H9 (cell line): ENCODE results near the gene DDX28. TPM values are rescaled to one million over a fixed set of nuclear protein-coding genes. Genes with fewer than 3 reads are reported as not detected.

Experiments
- DNase-seq: peaks from one replicate; pipeline ENCODE4 v3.0.0-alpha.2; 2017
- H2AFZ ChIP-seq: one replicate; pipeline ENCODE4 v1.6.1; 2013; ENCODE audit warnings: mild to moderate bottlenecking, low read length, control low read depth, moderate library complexity
- H2AK5ac ChIP-seq: 2 replicates; pipeline ENCODE4 v1.6.1; 2013; ENCODE audit warnings: low read length, control low read depth, mixed read lengths; ENCODE audit not compliant: insufficient read length
- H2BK120ac ChIP-seq: one replicate; pipeline ENCODE4 v1.6.1; 2013; ENCODE audit warnings: low read depth, mild to moderate bottlenecking, low read length, control low read depth, inconsistent platforms; ENCODE audit not compliant: poor library complexity, severe bottlenecking
- H2BK12ac ChIP-seq: 2 replicates; pipeline ENCODE4 v1.6.1; 2013; ENCODE audit warnings: low read length, control low read depth, mixed read lengths, low read depth; ENCODE audit not compliant: insufficient read length
- H2BK15ac ChIP-seq: 2 replicates; pipeline ENCODE4 v1.6.1; 2013; ENCODE audit warnings: low read depth, low read length, control low read depth
- H2BK20ac ChIP-seq: one replicate; pipeline ENCODE4 v1.6.1; 2013; ENCODE audit warnings: low read depth, mild to moderate bottlenecking, low read length, control low read depth, inconsistent platforms; ENCODE audit not compliant: poor library complexity, severe bottlenecking
- H2BK5ac ChIP-seq: 2 replicates; pipeline ENCODE4 v1.6.1; 2013; ENCODE audit warnings: low read length, control low read depth, mixed read lengths; ENCODE audit not compliant: insufficient read length
- H3K14ac ChIP-seq: 2 replicates; pipeline ENCODE4 v1.6.1; 2013; ENCODE audit warnings: low read length, control low read depth; ENCODE audit not compliant: insufficient read depth
- H3K18ac ChIP-seq: 2 replicates; pipeline ENCODE4 v1.6.1; 2013; ENCODE audit warnings: low read depth, mild to moderate bottlenecking, mixed read lengths, low read length, control low read depth; ENCODE audit not compliant: insufficient read length
- H3K23ac ChIP-seq: 2 replicates; pipeline ENCODE4 v1.6.1; 2013; ENCODE audit warnings: low read length, control low read depth, mixed read lengths, low read depth; ENCODE audit not compliant: insufficient read length
- H3K23me2 ChIP-seq: 2 replicates; pipeline ENCODE4 v1.6.1; 2013; ENCODE audit warnings: low read depth, mild to moderate bottlenecking, mixed read lengths, low read length, control low read depth; ENCODE audit not compliant: insufficient read length, poor library complexity, severe bottlenecking
- H3K27ac ChIP-seq: 2 replicates; pipeline ENCODE4 v1.5.1; 2013; ENCODE audit warnings: low read length, control low read depth, mixed read lengths, low read depth; ENCODE audit not compliant: insufficient read length
- H3K27me3 ChIP-seq: 2 replicates; pipeline ENCODE4 v1.6.1; 2013; ENCODE audit warnings: low read length, control low read depth, inconsistent platforms; ENCODE audit not compliant: insufficient read depth
- H3K4ac ChIP-seq: 2 replicates; pipeline ENCODE4 v1.6.1; 2013; ENCODE audit warnings: low read depth, mild to moderate bottlenecking, control low read depth, inconsistent platforms, low read length, moderate library complexity
- H3K4me1 ChIP-seq: 2 replicates; pipeline ENCODE4 v1.6.1; 2013; ENCODE audit warnings: low read length, control low read depth, inconsistent platforms; ENCODE audit not compliant: insufficient read depth
- H3K4me2 ChIP-seq: 2 replicates; pipeline ENCODE4 v1.6.1; 2013; ENCODE audit warnings: low read length, control low read depth, mixed read lengths; ENCODE audit not compliant: insufficient read length, insufficient read depth
- H3K56ac ChIP-seq: 2 replicates; pipeline ENCODE4 v1.6.1; 2013; ENCODE audit warnings: low read depth, mild to moderate bottlenecking, mixed read lengths, low read length, control low read depth; ENCODE audit not compliant: insufficient read length
- H3K79me1 ChIP-seq: 2 replicates; pipeline ENCODE4 v1.6.1; 2013; ENCODE audit warnings: low read depth, mild to moderate bottlenecking, moderate library complexity, low read length, control low read depth, inconsistent platforms; ENCODE audit not compliant: insufficient read depth, poor library complexity, severe bottlenecking
- H3K79me2 ChIP-seq: 2 replicates; pipeline ENCODE4 v1.6.1; 2013; ENCODE audit warnings: low read length, control low read depth, inconsistent platforms; ENCODE audit not compliant: insufficient read depth
- H3K9ac ChIP-seq: 2 replicates; pipeline ENCODE4 v1.6.1; 2013; ENCODE audit warnings: low read length, control low read depth, mixed read lengths; ENCODE audit not compliant: insufficient read length; ENCODE audit errors: extremely low read depth
- H3K9me3 ChIP-seq: one replicate; pipeline ENCODE4 v1.6.1; 2013; ENCODE audit warnings: low read depth, low read length, inconsistent platforms; ENCODE audit not compliant: control insufficient read depth
- H3T11ph ChIP-seq: one replicate; pipeline ENCODE4 v1.6.1; 2013; ENCODE audit warnings: mild to moderate bottlenecking, low read length, control low read depth, inconsistent platforms
- H4K20me1 ChIP-seq: one replicate; pipeline ENCODE4 v1.6.1; 2013; ENCODE audit not compliant: control insufficient read depth, insufficient read length, insufficient read depth
- H4K5ac ChIP-seq: 2 replicates; pipeline ENCODE4 v1.6.1; 2013; ENCODE audit warnings: low read depth, mild to moderate bottlenecking, mixed read lengths, low read length, control low read depth; ENCODE audit not compliant: insufficient read length
- H4K8ac ChIP-seq: replicated peaks from 2 replicates; pipeline ENCODE4 v1.6.1; 2013; ENCODE audit warnings: low read length, control low read depth, mixed read lengths, low read depth; ENCODE audit not compliant: insufficient read length
- H4K91ac ChIP-seq: 2 replicates; pipeline ENCODE4 v1.6.1; 2013; ENCODE audit warnings: low read depth, mild to moderate bottlenecking, moderate library complexity, mixed read lengths, low read length, control low read depth; ENCODE audit not compliant: insufficient read length
- H3K27ac Mint-ChIP-seq, 3 experiments: 2 replicates in 2 of 3; 3 replicates in 1 of 3; pipeline ENCODE4 v1.8.0; 2020 to 2021; ENCODE audit warnings: mixed read lengths in 3 of 3, mild to moderate bottlenecking in 1 of 3, moderate library complexity in 1 of 3
- H3K27me3 Mint-ChIP-seq: 2 replicates; pipeline ENCODE4 v1.8.0; 2021; ENCODE audit warnings: low read depth, mild to moderate bottlenecking, moderate library complexity, mixed read lengths
- H3K36me3 Mint-ChIP-seq, 3 experiments: 2 replicates in 2 of 3; 3 replicates in 1 of 3; pipeline ENCODE4 v1.8.0; 2020 to 2021; ENCODE audit warnings: low read depth in 3 of 3, mixed read lengths in 3 of 3; ENCODE audit not compliant: insufficient read depth in 1 of 3
- H3K4me1 Mint-ChIP-seq, 2 experiments: 2 replicates each; pipeline ENCODE4 v1.8.0; 2020; ENCODE audit warnings: mixed read lengths in 2 of 2
- H3K4me3 Mint-ChIP-seq, 2 experiments: 2 replicates in 1 of 2; 3 replicates in 1 of 2; pipeline ENCODE4 v1.8.0; 2020 to 2021; ENCODE audit warnings: mild to moderate bottlenecking in 2 of 2, mixed read lengths in 2 of 2, moderate library complexity in 1 of 2
- H3K9me3 Mint-ChIP-seq, 2 experiments: 2 replicates in 1 of 2; 3 replicates in 1 of 2; pipeline ENCODE4 v1.8.0; 2020; ENCODE audit warnings: mild to moderate bottlenecking in 2 of 2, mixed read lengths in 2 of 2, moderate library complexity in 1 of 2
- WGBS: extraction: QIAGEN DNeasy Blood & Tissue Kit; methylation state at CpG from one replicate; pipeline ENCODE4 v1.1.7; 2013; ENCODE audit warnings: missing lambda C conversion rate, low lambda C conversion rate, mixed read lengths; ENCODE audit not compliant: insufficient read length; ENCODE audit errors: extremely low coverage; 5-methylcytosine and 5-hydroxymethylcytosine counted together
- total RNA-seq: library from RNA; stranded (reverse); gene quantifications from 2 replicates; pipeline ENCODE4 v1.2.1, GENCODE V29; 2021
- TF ChIP-seq, protein P1 (sequence below): fragments of 200-600 bp; sonication (generic); conservative IDR thresholded peaks from 3 replicates; pipeline ENCODE4 v1.8.0; 2021; ENCODE audit warnings: antibody characterized with exemption, mild to moderate bottlenecking

Gene DDX28
- total RNA-seq, 1 experiment from 2014 or later = 22.9 TPM

DNA sequence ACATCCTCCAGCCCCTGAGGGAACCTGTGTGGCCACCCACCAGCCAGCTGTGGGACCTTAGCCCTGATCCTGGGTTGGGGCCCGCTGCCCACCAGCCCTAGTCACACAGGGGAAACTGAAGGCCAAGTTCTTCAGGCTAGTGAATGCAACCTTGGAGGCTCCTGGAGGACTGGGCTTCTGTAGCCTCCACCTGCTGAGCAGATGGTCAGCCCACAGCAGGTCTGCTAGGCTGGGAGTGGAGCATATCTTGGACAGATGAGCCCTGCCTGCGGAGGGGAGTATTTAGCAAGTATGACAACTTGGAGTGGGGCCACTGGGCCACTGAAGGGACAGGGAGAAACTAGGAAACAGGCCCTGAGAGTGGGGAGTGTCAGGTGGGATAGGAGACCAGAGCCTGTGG lies 46.8 kb downstream of the DDX28 start:
- Histone ChIP-seq H3K79me2 (no peaks in the 10 kb centered on the region), H2AK5ac (no peak overlapping the region), H3K9me3 (no peaks in the 10 kb centered on the region), H3K23me2 (no peaks in the 10 kb centered on the region), H4K8ac (no peak overlapping the region), H3T11ph (no peak overlapping the region), H3K27me3 (no peaks in the 10 kb centered on the region; the same call in 1 of the 2 replicates), H2AFZ (no peak overlapping the region), H4K91ac (no peak overlapping the region), H3K4me1 (no peaks in the 10 kb centered on the region), H3K27ac (no peak overlapping the region), H2BK120ac (no peak overlapping the region), H4K20me1 (no peaks in the 10 kb centered on the region), H3K23ac (no peak overlapping the region), H3K18ac (no peak overlapping the region), H2BK5ac (no peak overlapping the region), H4K5ac (no peak overlapping the region), H2BK15ac (no peak overlapping the region), H3K79me1 (no peaks in the 10 kb centered on the region), H3K4me2 (no peak overlapping the region), H2BK12ac (no peak overlapping the region), H3K9ac (no peak overlapping the region), H3K14ac (peak overlapping the region; percentile 28; the same call in 1 of the 2 replicates), H2BK20ac (no peak overlapping the region), H3K4ac (no peak overlapping the region), H3K56ac (no peak overlapping the region)
- WGBS = no CpG with 5 or more reads among the region's 2 CpGs
- Mint-ChIP-seq H3K4me1 (no peaks in the 10 kb centered on the region), H3K4me3 (no peak overlapping the region), H3K9me3 (no peaks in the 10 kb centered on the region), H3K27me3 (peaks cover 17% of the 10 kb centered on the region), H3K36me3 (no peaks in the 10 kb centered on the region), H3K27ac (peak overlapping the region in 1 of 3 experiments; percentile 85; a peak in 1 of 7 replicates)
- no peak for DNase-seq
- TF ChIP-seq, protein P1, sequence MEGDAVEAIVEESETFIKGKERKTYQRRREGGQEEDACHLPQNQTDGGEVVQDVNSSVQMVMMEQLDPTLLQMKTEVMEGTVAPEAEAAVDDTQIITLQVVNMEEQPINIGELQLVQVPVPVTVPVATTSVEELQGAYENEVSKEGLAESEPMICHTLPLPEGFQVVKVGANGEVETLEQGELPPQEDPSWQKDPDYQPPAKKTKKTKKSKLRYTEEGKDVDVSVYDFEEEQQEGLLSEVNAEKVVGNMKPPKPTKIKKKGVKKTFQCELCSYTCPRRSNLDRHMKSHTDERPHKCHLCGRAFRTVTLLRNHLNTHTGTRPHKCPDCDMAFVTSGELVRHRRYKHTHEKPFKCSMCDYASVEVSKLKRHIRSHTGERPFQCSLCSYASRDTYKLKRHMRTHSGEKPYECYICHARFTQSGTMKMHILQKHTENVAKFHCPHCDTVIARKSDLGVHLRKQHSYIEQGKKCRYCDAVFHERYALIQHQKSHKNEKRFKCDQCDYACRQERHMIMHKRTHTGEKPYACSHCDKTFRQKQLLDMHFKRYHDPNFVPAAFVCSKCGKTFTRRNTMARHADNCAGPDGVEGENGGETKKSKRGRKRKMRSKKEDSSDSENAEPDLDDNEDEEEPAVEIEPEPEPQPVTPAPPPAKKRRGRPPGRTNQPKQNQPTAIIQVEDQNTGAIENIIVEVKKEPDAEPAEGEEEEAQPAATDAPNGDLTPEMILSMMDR = no peak
